Measurements from ENCODE around the gene DGKD.

Gene DGKD

GRCh38 chr2:233448575-233448974, 94.3 kb downstream of the DGKD start:
- no peak for DNase-seq

GRCh38 chr2:233449081-233449901, 95.0 kb downstream of the DGKD start:
- no peak for DNase-seq

- no peak for DNase-seq
Observed at GRCh38 chr2:233449921-233450863, 95.9 kb downstream of the DGKD start.

DNA sequence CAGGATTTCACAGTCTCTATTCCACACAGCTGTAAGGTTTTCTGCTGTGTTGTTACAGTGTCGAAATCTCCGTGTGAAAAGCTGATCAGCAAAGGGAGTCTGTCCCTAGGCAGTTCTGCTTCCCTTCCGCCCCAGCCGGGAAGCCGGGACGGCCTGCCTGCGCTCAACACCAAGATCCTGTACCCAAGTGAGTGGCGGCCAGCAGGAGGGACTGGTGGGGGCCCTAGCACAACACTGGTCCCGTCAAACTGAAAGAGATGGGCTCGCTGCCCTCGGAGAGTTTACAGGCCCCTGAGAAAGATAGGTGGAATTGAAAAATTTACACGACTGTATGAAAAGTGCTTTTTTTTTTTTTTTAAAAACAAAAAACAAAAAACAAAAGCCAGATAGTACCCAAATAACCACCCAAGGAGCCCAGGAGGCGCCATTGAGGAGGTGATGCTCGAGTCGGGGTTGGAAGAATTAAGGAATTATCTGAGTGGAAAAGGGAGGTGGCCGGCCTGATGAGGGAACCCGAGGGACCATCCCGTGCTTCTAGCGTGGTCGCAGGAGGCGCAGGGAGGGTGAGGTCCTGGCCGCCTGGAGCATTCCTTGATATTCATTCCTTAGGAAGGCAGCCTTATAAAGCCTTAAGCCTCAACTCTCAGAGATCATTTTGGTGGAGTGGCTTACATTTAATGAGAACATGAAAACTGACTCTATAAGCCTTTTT, 96.7 kb downstream of the DGKD start:
- no peak for DNase-seq

GRCh38 chr2:233451950-233452349, 97.7 kb downstream of the DGKD start:
- peak; percentile 39 for DNase-seq

DNA sequence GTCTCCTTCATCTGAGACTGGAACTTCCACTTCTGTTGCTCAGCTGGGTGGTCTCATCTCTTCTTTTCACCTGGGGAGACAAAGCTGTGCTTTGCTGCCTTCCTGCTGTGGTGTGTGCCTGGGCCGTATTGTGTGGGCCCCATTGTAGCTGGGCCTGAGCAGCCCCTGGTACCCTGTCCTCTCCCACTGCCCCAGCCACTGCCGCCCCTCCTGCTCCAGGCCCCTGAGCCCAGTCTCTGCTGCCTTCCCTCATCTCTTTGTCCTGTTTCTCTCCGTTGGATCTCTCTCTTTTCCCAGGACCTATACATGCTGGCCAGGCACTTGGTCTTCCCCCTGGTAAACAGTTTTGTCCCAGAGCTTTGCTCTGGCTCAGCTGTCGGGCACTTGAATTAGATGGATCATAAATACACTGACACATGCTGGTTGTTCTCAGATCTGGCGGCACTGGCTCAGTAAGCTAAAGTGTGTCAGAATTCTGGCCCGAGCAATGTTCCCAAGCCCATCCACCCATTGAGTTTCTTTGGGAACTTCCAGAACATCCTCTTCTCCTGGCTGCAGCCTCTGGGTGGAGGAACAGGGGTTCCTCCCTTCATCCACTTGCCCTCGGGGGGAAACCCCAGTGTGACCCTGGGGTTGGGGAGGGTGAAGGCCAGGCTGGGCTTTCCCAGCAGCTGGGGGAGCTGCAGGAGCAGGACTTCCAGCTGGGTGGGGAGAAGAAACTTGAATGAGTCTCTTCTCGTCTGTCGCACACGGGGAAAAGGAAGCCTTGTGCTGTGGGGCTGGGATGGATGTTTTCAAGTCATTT, 99.0 kb downstream of the DGKD start:
- no peak for DNase-seq

DNA sequence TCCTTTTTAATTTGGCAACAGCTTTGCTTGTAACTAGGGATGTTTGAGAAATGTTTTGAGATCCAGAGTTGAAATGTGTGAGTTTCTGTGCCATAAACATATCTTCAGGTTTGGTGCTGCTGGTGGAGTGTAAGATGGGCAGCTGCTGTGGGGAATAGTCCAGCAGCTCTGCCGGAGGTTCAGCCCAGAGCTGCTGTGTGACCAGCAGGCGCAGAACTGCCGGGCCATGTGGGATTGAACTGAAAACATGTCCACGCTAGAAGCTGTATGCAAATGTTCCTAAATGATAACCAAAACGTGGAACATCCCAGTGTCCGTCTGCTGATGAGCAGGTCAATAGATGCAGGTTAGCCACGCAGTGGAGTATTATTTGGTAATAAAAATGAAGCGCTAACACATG, 99.6 kb downstream of the DGKD start:
- no peak for DNase-seq

- no peak for DNase-seq
Observed at GRCh38 chr2:233455006-233455405, 100.7 kb downstream of the DGKD start.

DNA sequence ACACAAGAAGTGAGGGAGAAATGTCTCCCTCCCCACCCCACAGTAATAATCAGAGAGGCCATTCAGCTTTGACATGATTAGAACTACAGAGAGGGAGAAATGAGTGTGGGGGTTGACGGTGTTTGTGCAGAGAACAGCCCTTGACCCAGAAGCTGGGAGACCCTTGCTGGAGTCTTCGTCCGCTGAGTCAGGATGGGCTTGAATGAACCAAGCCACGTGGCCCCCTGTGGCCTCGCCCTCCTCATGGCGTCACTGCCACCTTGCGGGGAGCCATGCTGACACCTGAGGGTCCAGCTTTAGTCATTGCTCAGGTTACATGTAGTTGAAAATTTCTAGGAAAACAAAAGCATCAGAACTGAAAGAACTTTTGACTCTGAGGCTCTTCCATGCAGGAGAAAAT, 101.2 kb downstream of the DGKD start:
- DNase-seq = no peak

GRCh38 chr2:233456111-233456510, 101.8 kb downstream of the DGKD start:
- DNase-seq = no peak

DNA sequence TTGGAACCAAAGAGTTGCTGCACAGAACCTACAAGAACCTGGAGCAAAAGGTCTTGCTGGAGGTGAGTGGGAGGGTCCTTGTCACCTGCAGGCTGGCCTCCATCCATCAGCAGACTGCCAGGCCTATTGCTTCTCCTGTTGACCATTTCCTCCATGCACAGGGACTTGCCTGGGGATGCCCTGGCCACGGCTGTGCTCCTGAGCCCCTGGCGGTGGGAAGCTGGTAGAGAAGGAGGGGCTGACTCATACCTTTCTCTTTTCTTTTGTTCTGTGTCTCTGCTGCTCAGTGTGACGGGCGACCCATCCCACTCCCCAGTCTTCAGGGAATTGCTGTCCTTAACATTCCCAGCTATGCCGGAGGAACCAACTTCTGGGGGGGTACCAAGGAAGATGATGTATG, 102.6 kb downstream of the DGKD start:
- DNase-seq = no peak

- DNase-seq = no peak
Observed at GRCh38 chr2:233457356-233457755, 103.1 kb downstream of the DGKD start.

- no peak for DNase-seq
Observed at GRCh38 chr2:233458031-233458610, 103.8 kb downstream of the DGKD start.

- no peak for DNase-seq
Observed at GRCh38 chr2:233458826-233459225, 104.5 kb downstream of the DGKD start.

DNA sequence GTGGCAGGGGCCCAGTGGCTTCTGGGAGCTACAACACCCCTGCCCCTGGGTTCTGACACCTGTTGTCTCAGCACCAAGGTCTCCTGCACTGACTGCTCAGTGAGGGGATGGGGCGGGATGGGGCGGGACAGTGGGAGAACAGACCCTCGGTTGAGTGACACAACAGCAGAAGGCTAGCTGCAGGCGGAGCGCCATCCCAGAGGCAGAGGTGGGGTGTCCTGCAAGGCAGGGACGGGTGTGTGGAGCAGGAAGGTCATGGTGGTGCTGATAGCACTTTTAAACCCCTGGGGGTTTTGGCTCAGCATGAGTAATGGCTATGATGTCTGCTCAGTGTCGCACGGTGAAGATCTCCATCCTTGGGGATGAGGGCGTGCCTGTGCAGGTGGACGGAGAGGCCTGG, 105.1 kb downstream of the DGKD start:
- DNase-seq = no peak

- no peak for DNase-seq
Observed at GRCh38 chr2:233460726-233461441, 106.6 kb downstream of the DGKD start.

DNA sequence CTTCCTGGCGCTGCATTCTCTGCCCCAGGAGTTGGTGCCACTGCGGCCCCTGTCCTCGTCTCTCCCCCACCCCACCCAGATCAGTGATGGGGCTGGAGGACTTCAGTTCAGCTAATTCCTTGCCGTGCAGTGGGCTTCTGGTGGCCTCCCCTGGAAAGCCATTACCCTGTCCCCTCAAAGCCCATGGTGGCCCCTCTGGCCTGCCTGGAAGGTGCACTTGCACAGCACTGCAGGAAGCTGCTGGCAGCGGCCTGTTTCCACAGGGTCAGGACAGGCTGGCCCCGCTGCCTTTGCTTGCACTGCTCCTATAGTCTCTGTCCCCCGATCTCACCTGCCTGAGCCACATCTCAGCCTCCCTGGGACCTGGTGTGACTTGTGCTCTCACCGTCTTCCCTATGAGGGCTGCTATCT, 107.2 kb downstream of the DGKD start:
- no peak for DNase-seq

DNA sequence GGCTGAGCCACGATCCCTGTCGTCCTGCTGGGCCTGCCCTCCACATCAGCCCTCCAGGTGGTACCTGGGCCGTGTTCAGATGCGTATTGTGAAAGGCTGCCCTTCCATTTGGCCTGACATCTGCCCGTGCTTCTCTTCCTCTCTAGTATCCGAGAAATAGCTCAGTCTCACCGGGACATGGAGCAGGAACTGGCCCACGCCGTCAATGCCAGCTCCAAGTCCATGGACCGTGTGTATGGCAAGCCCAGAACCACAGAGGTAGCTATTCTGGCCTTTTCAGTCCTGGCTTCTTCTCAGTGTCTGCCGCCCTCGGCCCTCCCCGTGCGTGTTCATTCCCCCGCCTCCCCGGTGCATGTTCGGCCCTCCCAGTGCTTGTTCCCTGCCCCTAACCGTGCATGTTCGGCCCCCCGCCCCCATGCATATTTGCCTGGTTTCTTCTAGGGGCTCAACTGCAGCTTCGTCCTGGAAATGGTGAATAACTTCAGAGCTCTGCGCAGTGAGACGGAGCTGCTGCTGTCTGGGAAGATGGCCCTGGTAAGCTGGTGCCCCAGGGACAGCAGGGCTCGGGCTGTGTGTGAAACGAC, 108.0 kb downstream of the DGKD start:
- DNase-seq = no peak

DNA sequence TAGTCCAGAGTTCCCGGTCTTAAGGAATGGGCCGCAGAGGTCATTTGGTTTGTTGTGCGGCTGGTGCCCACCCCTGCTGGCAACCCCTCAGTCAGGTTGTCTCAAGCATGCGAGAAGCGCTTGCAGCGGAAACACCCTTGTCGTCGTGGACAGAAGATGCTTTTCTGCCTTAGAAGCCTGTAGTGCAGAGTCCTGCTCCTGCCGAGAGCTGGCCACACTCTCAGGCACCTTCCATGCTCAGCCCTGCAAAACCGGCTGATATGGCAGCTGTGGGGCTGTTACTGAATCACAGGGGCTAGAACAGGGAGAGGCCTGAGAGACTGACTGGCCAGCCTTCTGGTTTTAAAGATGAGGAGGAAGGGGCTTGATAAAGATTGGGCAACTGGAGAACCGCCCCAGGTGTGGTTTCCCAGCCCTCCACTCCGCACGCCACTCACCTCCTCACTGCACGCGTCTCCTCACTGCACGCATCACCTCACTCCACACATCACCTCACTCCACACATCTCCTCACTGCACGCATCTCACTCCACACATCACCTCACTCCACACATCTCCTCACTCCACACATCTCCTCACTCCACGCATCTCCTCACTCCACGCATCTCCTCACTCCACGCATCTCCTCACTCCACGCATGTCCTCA, 108.7 kb downstream of the DGKD start:
- no peak for DNase-seq

- DNase-seq = no peak
Observed at GRCh38 chr2:233463586-233463985, 109.3 kb downstream of the DGKD start.

Data from NCI-H524 treated with DMSO at 0.1 percent for 48 hours (cell line).